ENCODE results near the gene AADAT. TPM values are rescaled to one million over a fixed set of nuclear protein-coding genes. Genes with fewer than 3 reads are reported as not detected.

Gene AADAT
- total RNA-seq, 1 experiment from 2014 or later: 8.4 TPM

GRCh38 chr4:170017252-170017651 lies 72.5 kb downstream of the AADAT start:
- BruUV-seq (replicated peaks): no TSS peak

GRCh38 chr4:170015285-170015684 lies 74.5 kb downstream of the AADAT start:
- Histone ChIP-seq H3K9me3 (no peaks in the 10 kb centered on the region), H3K4me1 (no peaks in the 10 kb centered on the region), H3K4me3 (ENCODE audit: low read depth, low read length) (no peak overlapping the region), H3K27me3 (replicated peaks; ENCODE audit: control insufficient read depth, insufficient read depth, low read length) (no peaks in the 10 kb centered on the region), H3K36me3 (ENCODE audit: control insufficient read depth, insufficient read depth, low read length) (no peaks in the 10 kb centered on the region)
- Mint-ChIP-seq H3K4me3 (ENCODE audit: unreplicated experiment) (no peak overlapping the region), H3K9me3 (ENCODE audit: unreplicated experiment) (no peaks in the 10 kb centered on the region), H3K4me1 (ENCODE audit: low read depth, unreplicated experiment) (no peaks in the 10 kb centered on the region), H3K36me3 (ENCODE audit: insufficient read depth, unreplicated experiment) (no peaks in the 10 kb centered on the region), H3K27me3 (ENCODE audit: insufficient read depth, unreplicated experiment) (peaks cover 2% of the 10 kb centered on the region), H3K27ac (ENCODE audit: unreplicated experiment) (no peak overlapping the region)
- no peak for DNase-seq
- no TSS peak for BruUV-seq (replicated peaks)
- POLR2A ChIA-PET: no interaction called here
- TF ChIP-seq, protein P1, sequence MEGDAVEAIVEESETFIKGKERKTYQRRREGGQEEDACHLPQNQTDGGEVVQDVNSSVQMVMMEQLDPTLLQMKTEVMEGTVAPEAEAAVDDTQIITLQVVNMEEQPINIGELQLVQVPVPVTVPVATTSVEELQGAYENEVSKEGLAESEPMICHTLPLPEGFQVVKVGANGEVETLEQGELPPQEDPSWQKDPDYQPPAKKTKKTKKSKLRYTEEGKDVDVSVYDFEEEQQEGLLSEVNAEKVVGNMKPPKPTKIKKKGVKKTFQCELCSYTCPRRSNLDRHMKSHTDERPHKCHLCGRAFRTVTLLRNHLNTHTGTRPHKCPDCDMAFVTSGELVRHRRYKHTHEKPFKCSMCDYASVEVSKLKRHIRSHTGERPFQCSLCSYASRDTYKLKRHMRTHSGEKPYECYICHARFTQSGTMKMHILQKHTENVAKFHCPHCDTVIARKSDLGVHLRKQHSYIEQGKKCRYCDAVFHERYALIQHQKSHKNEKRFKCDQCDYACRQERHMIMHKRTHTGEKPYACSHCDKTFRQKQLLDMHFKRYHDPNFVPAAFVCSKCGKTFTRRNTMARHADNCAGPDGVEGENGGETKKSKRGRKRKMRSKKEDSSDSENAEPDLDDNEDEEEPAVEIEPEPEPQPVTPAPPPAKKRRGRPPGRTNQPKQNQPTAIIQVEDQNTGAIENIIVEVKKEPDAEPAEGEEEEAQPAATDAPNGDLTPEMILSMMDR (IDR thresholded peaks at IDR 0.05; ENCODE audit: insufficient read depth in 1 of 2, low read depth in 1 of 2, low read length in 1 of 2, severe bottlenecking in 1 of 2, unreplicated experiment in 1 of 2): no peak
- CTCF ChIA-PET: no interaction called here
- intact Hi-C loops (cut with micrococcal nuclease; ENCODE audit: unreplicated experiment): no loop called here

More at GRCh38 chr4:170017252-170017651, 72.5 kb downstream of the AADAT start:
- ChIA-PET CTCF (no interaction called here), POLR2A (no interaction called here)
- no peaks in the 10 kb centered on the region for H3K9me3 ChIP-seq
- Mint-ChIP-seq H3K9me3 (ENCODE audit: unreplicated experiment) (no peaks in the 10 kb centered on the region), H3K4me3 (ENCODE audit: unreplicated experiment) (no peak overlapping the region), H3K27ac (ENCODE audit: unreplicated experiment) (no peak overlapping the region), H3K36me3 (ENCODE audit: insufficient read depth, unreplicated experiment) (no peaks in the 10 kb centered on the region), H3K4me1 (ENCODE audit: low read depth, unreplicated experiment) (no peaks in the 10 kb centered on the region), H3K27me3 (ENCODE audit: insufficient read depth, unreplicated experiment) (peaks cover 3% of the 10 kb centered on the region)
- no peak overlapping the region for H3K4me3 ChIP-seq (ENCODE audit: low read depth, low read length)
- intact Hi-C loops (cut with micrococcal nuclease; ENCODE audit: unreplicated experiment): no loop called here
- no peaks in the 10 kb centered on the region for H3K27me3 ChIP-seq (replicated peaks; ENCODE audit: control insufficient read depth, insufficient read depth, low read length)
- no peaks in the 10 kb centered on the region for H3K36me3 ChIP-seq (ENCODE audit: control insufficient read depth, insufficient read depth, low read length)
- DNase-seq: no peak
- TF ChIP-seq, protein P1 (IDR thresholded peaks at IDR 0.05; ENCODE audit: insufficient read depth in 1 of 2, low read depth in 1 of 2, low read length in 1 of 2, severe bottlenecking in 1 of 2, unreplicated experiment in 1 of 2): no peak
- H3K4me1 ChIP-seq: no peaks in the 10 kb centered on the region

- ChIA-PET CTCF (interaction anchor here (0.6 kb wide), 1 partner anchor 12 kb away, joined by 4 read pairs; the partner anchor contains the start of gene MFAP3L), POLR2A (no interaction called here)
- no peak overlapping the region for H3K27ac Mint-ChIP-seq (ENCODE audit: unreplicated experiment)
- no peak overlapping the region for H3K4me3 Mint-ChIP-seq (ENCODE audit: unreplicated experiment)
- Histone ChIP-seq H3K27me3 (replicated peaks; ENCODE audit: control insufficient read depth, insufficient read depth, low read length) (no peaks in the 10 kb centered on the region), H3K4me3 (ENCODE audit: low read depth, low read length) (no peak overlapping the region), H3K9me3 (no peaks in the 10 kb centered on the region; the same call in 1 of the 2 replicates), H3K4me1 (no peaks in the 10 kb centered on the region), H3K36me3 (ENCODE audit: control insufficient read depth, insufficient read depth, low read length) (no peaks in the 10 kb centered on the region)
- no peaks in the 10 kb centered on the region for H3K9me3 Mint-ChIP-seq (ENCODE audit: unreplicated experiment)
- no peak for DNase-seq
- TF ChIP-seq, protein P1 (IDR thresholded peaks at IDR 0.05; ENCODE audit: insufficient read depth in 1 of 2, low read depth in 1 of 2, low read length in 1 of 2, severe bottlenecking in 1 of 2, unreplicated experiment in 1 of 2): no peak
- intact Hi-C loops (cut with micrococcal nuclease; ENCODE audit: unreplicated experiment): no loop called here
- peaks cover 2% of the 10 kb centered on the region for H3K27me3 Mint-ChIP-seq (ENCODE audit: insufficient read depth, unreplicated experiment)
- no peaks in the 10 kb centered on the region for H3K4me1 Mint-ChIP-seq (ENCODE audit: low read depth, unreplicated experiment)
- H3K36me3 Mint-ChIP-seq (ENCODE audit: insufficient read depth, unreplicated experiment): no peaks in the 10 kb centered on the region
- no TSS peak for BruUV-seq (replicated peaks)
Measured at GRCh38 chr4:170014359-170015011, 75.3 kb downstream of the AADAT start.
